HG03520 (cell line): ENCODE results near the gene SETBP1.

Experiments used
- ATAC-seq: cut with Tn5 transposase; IDR thresholded peaks from one replicate; pipeline ENCODE4 v1.9.1; 2021; ENCODE audit warnings: mild to moderate bottlenecking, moderate library complexity; ENCODE audit not compliant: unreplicated experiment

The SETBP1 gene

DNA sequence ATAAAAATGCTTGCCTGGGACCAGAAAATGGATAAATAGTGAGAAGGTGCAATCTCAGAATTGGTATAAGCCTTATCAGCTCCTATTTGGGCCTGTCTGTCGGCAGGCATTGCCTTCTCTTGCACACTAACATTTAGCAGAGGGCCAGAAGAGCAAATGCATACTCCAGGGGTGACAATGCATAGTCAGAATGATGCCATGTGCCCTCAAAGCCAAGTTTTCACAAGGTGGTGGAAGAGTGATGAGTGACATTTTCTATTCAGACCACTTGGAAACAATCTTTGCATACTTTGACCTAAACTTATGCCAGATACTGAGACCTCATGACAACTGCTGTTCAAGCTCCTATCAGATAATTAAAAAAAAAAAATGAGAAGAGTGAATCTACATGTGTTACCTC lies 276.3 kb downstream of the SETBP1 start:
- ATAC-seq, result no peak

DNA sequence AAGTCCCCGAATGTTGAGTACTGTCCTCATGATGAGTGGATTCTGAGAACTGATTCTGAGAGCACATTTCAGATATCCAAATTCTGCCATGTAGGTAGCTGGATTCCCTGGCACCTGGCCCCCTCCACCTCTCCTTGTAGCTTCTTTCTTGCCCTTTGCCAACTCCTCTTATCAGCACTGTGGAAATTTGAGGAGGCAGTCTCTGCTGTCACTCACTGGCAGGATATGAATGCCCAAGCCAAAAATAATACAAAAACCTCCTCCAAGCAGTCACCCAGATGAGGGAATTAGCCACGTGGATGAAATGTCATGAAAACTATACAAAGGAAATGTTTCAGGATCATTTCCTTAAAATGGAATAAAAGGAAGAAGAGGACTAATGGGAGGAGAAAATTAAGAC lies 276.8 kb downstream of the SETBP1 start:
- ATAC-seq, result no peak

DNA sequence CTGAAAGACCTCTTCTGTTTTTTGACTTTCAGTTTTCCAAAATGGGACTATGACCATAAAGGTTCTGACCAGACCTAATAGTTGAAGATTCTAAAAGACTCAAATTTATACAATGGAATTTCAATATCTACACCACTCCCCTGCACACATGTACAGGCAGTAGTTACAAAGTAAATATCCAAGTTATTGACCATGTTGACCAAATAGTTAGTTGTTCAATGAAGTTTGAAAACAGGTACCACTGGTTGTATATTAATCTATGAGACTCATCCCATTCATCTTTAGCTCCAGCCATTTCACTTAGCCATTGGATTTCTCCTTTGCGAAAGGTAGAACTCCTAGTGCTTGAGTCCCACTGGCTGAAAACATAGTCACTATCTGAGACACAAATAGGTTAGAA lies 277.4 kb downstream of the SETBP1 start:
- no peak for ATAC-seq

DNA sequence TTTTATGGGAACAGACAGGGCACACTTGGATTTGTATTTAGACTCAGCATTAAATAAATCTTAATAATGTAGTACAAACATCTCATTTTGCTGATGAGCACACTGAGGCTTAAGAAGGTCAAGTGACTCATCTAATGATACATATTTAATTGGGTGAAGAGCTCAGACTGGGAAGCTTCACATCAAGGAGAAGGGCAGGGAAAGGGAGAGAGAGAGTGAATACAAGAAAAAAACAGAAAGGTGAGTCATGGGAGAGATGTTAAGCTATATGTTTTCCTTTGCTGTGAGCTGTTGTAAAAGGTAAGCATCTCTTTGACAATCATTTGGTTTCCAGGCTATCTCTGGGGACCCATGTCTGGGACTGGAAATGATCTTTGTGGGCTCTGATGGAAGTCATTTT lies 277.8 kb downstream of the SETBP1 start:
- no peak for ATAC-seq

DNA sequence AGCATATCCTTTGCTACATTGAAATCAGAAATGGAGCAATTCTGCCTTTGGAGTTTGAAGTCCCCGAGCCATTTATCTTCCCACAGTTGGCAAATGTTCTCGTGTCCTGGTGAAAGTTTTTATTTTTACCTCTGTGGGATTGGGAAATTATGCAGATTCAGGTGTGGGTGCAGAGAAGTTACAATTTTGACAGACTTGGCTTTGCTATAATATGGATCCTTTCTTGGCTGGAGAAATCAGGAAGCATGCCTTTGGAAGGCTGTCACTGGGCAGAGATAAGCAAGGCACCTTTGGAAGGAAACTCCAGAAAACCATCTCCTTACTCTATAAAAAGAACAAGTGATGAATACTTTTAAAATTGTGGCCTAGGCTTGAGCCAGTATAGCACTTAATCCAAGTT lies 278.3 kb downstream of the SETBP1 start:
- ATAC-seq, result no peak

DNA sequence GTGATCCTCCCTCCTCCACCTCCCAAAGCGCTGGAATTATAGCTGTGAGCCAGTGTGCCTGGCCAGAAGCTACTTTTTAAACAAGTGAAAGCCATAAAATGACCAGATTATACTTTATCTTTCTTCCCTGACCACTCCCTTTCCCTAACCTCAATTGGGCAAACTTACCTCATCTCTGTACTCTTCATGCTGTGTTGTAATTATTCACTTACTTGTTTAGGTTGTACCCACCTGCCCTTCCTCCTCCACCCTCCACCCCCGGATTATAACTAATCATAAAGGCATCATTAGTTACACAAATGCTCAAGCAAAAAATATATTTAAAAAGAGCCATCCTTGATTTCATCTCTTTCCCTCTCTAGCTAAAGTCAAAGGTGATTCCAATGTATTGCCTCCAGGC lies 279.9 kb downstream of the SETBP1 start:
- no peak for ATAC-seq

DNA sequence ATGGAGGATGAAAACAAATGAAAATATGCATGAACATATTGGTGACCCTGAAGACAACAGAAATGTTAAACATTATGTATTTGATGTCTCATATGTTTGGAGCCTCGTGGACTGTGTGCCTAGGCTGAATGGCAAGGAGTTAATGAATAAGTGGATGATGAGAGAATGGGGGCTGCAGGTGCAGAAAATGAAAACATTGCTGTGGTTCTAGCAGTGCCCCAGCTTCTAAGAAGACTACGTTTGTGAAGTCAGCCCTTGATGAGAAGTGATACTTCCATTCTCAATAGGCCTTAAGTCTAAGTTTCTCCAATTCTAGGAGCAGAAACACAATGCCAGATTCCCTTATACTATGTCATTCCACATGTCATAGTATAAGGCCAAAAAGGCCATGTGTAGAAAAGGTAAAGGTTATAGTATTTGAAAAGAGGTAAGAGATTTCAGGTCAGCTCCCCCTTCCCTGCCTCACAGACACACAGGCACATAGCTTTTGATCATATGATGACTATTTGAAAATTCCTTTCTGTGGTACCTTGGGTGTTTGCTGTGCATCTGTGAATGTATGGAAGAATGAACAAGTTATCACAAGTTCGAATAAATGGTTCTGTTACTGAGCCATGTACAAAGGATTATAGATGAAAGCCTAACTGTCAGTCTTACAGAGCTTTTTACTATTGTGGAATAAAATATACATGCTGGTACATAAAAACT lies 280.8 kb downstream of the SETBP1 start:
- ATAC-seq, result no peak

DNA sequence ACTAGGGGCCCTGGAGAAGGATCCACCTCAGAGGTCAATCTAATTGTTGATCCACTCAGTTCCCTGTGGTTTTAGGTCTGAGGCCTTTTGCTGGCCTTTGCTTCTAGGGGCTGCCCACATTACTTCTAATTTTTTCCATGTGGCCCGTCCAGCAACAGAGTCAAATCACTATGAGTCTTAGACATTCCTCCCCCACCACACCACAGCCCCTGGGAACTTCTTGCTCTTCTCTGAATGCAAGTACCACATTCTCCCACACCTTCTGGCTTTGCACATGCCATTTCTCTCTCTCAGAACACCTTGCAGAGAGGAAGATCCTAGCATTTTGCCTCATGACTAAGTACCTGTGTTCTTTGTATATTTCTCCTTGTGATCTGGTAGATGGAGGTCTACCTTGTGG lies 286.9 kb downstream of the SETBP1 start:
- no peak for ATAC-seq

GRCh38 chr18:44968336-44968735 lies 287.6 kb downstream of the SETBP1 start:
- no peak for ATAC-seq

GRCh38 chr18:44969214-44969795 lies 288.6 kb downstream of the SETBP1 start:
- no peak for ATAC-seq

- ATAC-seq, result no peak
Measured at GRCh38 chr18:44973282-44973681, 292.6 kb downstream of the SETBP1 start.

DNA sequence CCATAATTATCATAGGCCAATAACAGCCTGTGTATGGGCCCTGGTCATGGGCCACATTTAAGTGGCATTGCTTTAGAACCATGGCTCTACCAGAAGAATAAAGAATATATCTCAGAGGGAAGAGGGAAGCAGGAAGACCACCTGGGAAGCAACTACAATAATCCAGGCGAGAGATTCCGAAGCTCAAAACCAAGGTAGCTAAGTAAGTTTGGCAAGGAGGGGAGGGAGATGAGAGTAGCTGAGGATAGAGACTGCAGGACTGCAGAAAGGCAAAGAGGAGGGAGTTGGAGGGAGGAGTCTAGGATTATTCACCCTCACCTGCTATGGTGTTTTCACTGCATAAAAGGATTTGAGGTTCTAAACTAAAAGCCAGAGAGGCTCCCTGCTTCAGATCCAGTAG lies 293.5 kb downstream of the SETBP1 start:
- no peak for ATAC-seq

DNA sequence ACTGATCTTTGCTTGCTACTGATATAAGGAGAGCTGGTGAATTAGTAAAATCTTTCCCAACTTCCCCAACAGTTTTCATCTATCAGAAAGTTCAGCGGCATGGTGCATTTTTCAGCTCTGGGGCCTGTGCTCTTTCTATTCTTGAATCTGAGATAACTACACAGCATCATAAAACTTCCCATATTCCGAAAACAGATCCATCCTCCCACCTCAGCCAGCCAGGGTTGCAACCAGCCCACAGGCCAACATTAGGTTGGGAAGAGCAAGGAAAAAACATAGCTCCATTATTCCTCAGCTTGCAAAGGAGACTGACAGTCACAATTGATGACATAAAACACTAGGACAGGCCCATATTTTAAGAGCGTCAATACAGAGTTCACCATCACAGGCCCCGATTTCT lies 297.2 kb downstream of the SETBP1 start:
- ATAC-seq, result no peak

DNA sequence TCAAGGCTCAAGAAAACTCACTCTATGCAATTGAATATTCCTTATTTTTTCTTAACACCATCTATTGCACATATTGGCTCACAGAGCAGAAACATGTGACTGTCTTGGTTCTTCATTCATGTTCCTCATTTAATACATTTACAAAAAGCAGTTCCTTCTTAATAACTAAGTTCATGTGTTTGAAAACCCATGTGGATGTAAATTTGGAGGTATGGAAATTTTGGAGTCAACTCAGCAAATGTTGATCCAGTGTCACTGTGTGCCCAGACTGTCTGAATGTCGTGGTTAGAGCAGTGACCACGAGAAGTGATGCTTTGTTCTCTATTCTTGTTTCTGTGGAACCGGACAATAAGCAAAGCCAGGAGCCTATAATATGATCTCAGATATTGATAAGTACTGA lies 299.1 kb downstream of the SETBP1 start:
- no peak for ATAC-seq

DNA sequence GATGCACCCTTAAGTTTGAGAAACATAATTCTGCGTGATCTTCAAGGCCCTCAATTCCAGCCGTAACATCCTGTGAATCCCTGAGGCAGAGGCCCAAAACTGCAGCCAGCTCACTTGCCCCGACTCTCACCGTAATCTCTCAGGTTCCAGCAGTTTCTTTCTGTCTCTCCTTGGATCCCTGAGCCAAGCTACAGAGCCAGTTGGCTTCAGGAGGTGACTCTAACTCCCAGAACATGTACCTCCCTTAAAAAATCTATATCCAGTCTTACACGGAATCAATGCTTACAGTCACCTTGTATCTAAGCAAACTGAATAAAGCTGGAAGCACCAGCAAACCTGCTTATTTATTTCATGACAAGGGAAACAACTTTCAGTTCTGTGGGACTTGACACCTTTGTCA lies 300.4 kb downstream of the SETBP1 start:
- ATAC-seq, result no peak

DNA sequence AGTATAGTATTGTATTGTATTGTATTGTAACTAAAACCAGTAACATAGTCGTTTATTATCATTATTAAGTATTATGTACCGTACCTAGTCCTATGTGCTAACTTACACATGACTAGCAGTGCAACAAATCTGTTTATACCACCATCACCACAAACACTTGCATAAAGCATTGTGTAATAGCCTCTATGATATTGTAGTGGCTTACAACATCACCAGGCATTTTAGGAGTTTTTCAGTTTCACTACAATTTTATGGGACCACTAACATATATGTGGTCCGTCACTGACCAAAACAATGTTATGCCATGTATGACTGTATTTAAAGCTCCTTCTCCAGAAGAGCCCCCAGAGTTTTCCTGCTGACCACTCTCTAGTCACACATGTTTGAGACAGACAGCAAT lies 306.2 kb downstream of the SETBP1 start:
- no peak for ATAC-seq

DNA sequence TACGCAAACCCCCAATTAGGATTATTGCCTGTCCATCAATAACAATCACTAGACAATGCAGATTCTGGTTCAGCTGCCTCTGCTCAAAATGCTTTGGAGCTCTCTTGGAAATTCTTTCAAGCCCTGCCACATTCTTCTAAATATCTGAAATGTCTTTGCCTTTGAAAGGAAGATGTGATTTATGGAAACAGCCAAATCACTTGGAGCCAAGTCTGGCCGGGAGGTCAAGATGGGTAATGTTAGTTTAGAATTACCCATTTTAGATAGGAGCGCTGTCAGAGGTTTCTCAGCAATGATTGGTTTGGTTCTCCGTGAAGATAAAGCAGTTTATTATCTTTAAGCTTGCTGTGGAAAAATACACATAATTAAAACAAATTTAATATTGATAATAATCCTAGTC lies 306.7 kb downstream of the SETBP1 start:
- no peak for ATAC-seq

- no peak for ATAC-seq
Measured at GRCh38 chr18:44988821-44989587, 308.3 kb downstream of the SETBP1 start.

GRCh38 chr18:44996261-44996660 lies 315.6 kb downstream of the SETBP1 start:
- ATAC-seq, result peak; percentile 65

GRCh38 chr18:44997174-44997573 lies 316.5 kb downstream of the SETBP1 start:
- ATAC-seq, result no peak

GRCh38 chr18:44998360-44998759 lies 317.7 kb downstream of the SETBP1 start:
- no peak for ATAC-seq

- ATAC-seq, result no peak
Measured at GRCh38 chr18:45004546-45005080, 323.9 kb downstream of the SETBP1 start.
